ENCODE measurements around the gene MAP3K3. TPM values are rescaled to one million over a fixed set of nuclear protein-coding genes. Genes with fewer than 3 reads are reported as not detected.

Gene MAP3K3
- total RNA-seq, 1 donor from 2014 or later = 75.6 TPM

- Histone ChIP-seq H3K4me1 (no peaks in the 10 kb centered on the region), H3K27me3 (no peaks in the 10 kb centered on the region), H3K9me3 (no peaks in the 10 kb centered on the region), H3K27ac (no peak overlapping the region), H3K36me3 (peaks cover 32 to 46% of the 10 kb centered on the region in 2 donors), H3K4me3 (no peak overlapping the region)
- DNase-seq (ENCODE audit: low spot score in 2 of 2) = no peak
- no peak for TF ChIP-seq CTCF (IDR thresholded peaks at IDR 0.05)
- intact Hi-C loops (cut with DNase I) = no loop called here
These were observed 12.2 kb upstream of the MAP3K3 start for GRCh38 chr17:63609816-63610573.

- no peak for TF ChIP-seq CTCF (IDR thresholded peaks at IDR 0.05)
- no peaks in the 10 kb centered on the region for H3K27me3 ChIP-seq
- intact Hi-C loops (cut with DNase I) = no loop called here
- no peak for DNase-seq (ENCODE audit: low spot score in 2 of 2)
- H3K36me3 ChIP-seq = peaks cover 23 to 38% of the 10 kb centered on the region in 2 donors
- H3K27ac ChIP-seq = no peak overlapping the region
- no peak overlapping the region for H3K4me3 ChIP-seq
- no peaks in the 10 kb centered on the region for H3K9me3 ChIP-seq
- H3K4me1 ChIP-seq = no peaks in the 10 kb centered on the region
These were observed 11.4 kb upstream of the MAP3K3 start for GRCh38 chr17:63610854-63611253.

GRCh38 chr17:63611354-63611753 lies 10.9 kb upstream of the MAP3K3 start:
- intact Hi-C loops (cut with DNase I) = no loop called here
- Histone ChIP-seq H3K36me3 (peaks cover 18 to 33% of the 10 kb centered on the region in 2 donors), H3K27ac (no peak overlapping the region), H3K4me1 (no peaks in the 10 kb centered on the region), H3K4me3 (no peak overlapping the region), H3K27me3 (no peaks in the 10 kb centered on the region), H3K9me3 (no peaks in the 10 kb centered on the region)
- DNase-seq (ENCODE audit: low spot score in 2 of 2) = no peak
- no peak for TF ChIP-seq CTCF (IDR thresholded peaks at IDR 0.05)

- H3K36me3 ChIP-seq = peaks cover 0 to 10% of the 10 kb centered on the region in 2 donors
- no peak for TF ChIP-seq CTCF (IDR thresholded peaks at IDR 0.05)
- H3K27ac ChIP-seq = no peak overlapping the region
- intact Hi-C loops (cut with DNase I) = no loop called here
- no peaks in the 10 kb centered on the region for H3K4me1 ChIP-seq
- no peak for DNase-seq (ENCODE audit: low spot score in 2 of 2)
- H3K4me3 ChIP-seq = no peak overlapping the region
- no peaks in the 10 kb centered on the region for H3K9me3 ChIP-seq
- H3K27me3 ChIP-seq = no peaks in the 10 kb centered on the region
These were observed 8.6 kb upstream of the MAP3K3 start for GRCh38 chr17:63613663-63614062.

- TF ChIP-seq CTCF (IDR thresholded peaks at IDR 0.05) = no peak
- Histone ChIP-seq H3K27ac (peak overlapping the region; percentile 63 to 82), H3K4me1 (peaks cover 4 to 23% of the 10 kb centered on the region in 2 donors), H3K36me3 (no peaks in the 10 kb centered on the region), H3K27me3 (no peaks in the 10 kb centered on the region), H3K9me3 (no peaks in the 10 kb centered on the region), H3K4me3 (peak overlapping the region; percentile 59 to 73)
- no peak for DNase-seq (ENCODE audit: low spot score in 2 of 2)
- intact Hi-C loops (cut with DNase I) = loop anchor here (5.0 kb wide), 2 partner anchors 174 to 1144 kb away; partner anchors contain the start of genes CYB561 and TLK2
These were observed 961 bp upstream of the MAP3K3 start for GRCh38 chr17:63621229-63621683.

Measured in ascending aorta (tissue), 2 donors.